OCI-LY7 (cell line): ENCODE results near the gene MAP3K2. TPM values are rescaled to one million over a fixed set of nuclear protein-coding genes. Genes with fewer than 3 reads are reported as not detected.

Experiments used
- BruUV-seq: library from RNA; stranded (reverse); fragments of 400-500 nt; replicated peaks from 2 replicates; lab custom pipeline; 2021; lab: Mats Ljungman, UMichigan
- CTCF ChIA-PET: fragments of 300-600 bp; sonication (Branson Sonifier 250); formaldehyde crosslinking; loops from one replicate; lab custom pipeline; 2022; ENCODE audit warnings: antibody characterized with exemption; ENCODE audit not compliant: unreplicated experiment; lab: Charles Lee
- POLR2A ChIA-PET: fragments of 300-600 bp; sonication (Branson Sonifier 250); formaldehyde crosslinking; loops from one replicate; lab custom pipeline; 2022; ENCODE audit warnings: antibody characterized with exemption; lab: Charles Lee
- DNase-seq: peaks from one replicate; pipeline ENCODE4 v3.0.0-alpha.2; 2015; ENCODE audit warnings: low spot score
- H2AFZ ChIP-seq: fragments of 200-600 bp; sonication (generic), shearing (Covaris generic); 2 replicates; pipeline ENCODE4 v1.6.1; 2014; ENCODE audit warnings: mild to moderate bottlenecking, antibody characterized with exemption, low read length, moderate library complexity
- H3K27ac ChIP-seq: fragments of 200-600 bp; sonication (generic); 2 replicates; pipeline ENCODE4 v1.5.1; 2014; ENCODE audit warnings: mixed run types, low read depth, mild to moderate bottlenecking, moderate library complexity, low read length, inconsistent platforms; ENCODE audit not compliant: poor library complexity, severe bottlenecking
- H3K36me3 ChIP-seq: fragments of 200-600 bp; sonication (generic); 2 replicates; pipeline ENCODE4 v1.6.1; 2014; ENCODE audit warnings: mild to moderate bottlenecking, antibody characterized with exemption, low read length, moderate library complexity, mixed read lengths; ENCODE audit not compliant: insufficient read depth
- H3K4me1 ChIP-seq: fragments of 200-600 bp; sonication (generic); 2 replicates; pipeline ENCODE4 v1.5.1; 2014; ENCODE audit warnings: mild to moderate bottlenecking, low read length; ENCODE audit not compliant: insufficient read depth, poor library complexity, severe bottlenecking
- H3K4me2 ChIP-seq: fragments of 200-600 bp; sonication (generic); 2 replicates; pipeline ENCODE4 v1.6.1; 2014; ENCODE audit warnings: mild to moderate bottlenecking, low read length
- H3K4me3 ChIP-seq: fragments of 200-600 bp; sonication (generic); 2 replicates; pipeline ENCODE4 v1.5.1; 2014; ENCODE audit warnings: mild to moderate bottlenecking, low read depth, low read length; ENCODE audit not compliant: poor library complexity, severe bottlenecking
- H3K79me2 ChIP-seq: fragments of 200-600 bp; sonication (generic); 2 replicates; pipeline ENCODE4 v1.6.1; 2016; ENCODE audit warnings: low read depth, mild to moderate bottlenecking, low read length, moderate library complexity, mixed read lengths; ENCODE audit not compliant: insufficient read depth
- H3K9me2 ChIP-seq: fragments of 200-600 bp; sonication (generic); 2 replicates; pipeline ENCODE4 v1.6.1; 2016; ENCODE audit warnings: mild to moderate bottlenecking, low read length, mixed read lengths; ENCODE audit not compliant: insufficient read depth
- H3K9me3 ChIP-seq: fragments of 200-600 bp; sonication (generic); 2 replicates; pipeline ENCODE4 v1.6.1; 2014; ENCODE audit warnings: mild to moderate bottlenecking, mixed run types, low read length, mixed read lengths
- H4K20me1 ChIP-seq: fragments of 200-600 bp; sonication (generic); 2 replicates; pipeline ENCODE4 v1.6.1; 2014; ENCODE audit warnings: mild to moderate bottlenecking, antibody characterized with exemption, low read length, moderate library complexity, mixed read lengths; ENCODE audit not compliant: insufficient read depth
- EZH2phosphoT487 ChIP-seq: fragments of 200-600 bp; sonication (generic); IDR thresholded peaks from 2 replicates; pipeline ENCODE4 v1.6.1; 2018; ENCODE audit warnings: low read depth, borderline replicate concordance, mild to moderate bottlenecking, mixed run types, antibody characterized with exemption, low read length, moderate library complexity, mixed read lengths
- intact Hi-C: fragments of 100-400 bp; cut with micrococcal nuclease; formaldehyde crosslinking; loops from one replicate; pipeline ENCODE4 v1.10.0; 2022; ENCODE audit not compliant: unreplicated experiment
- total RNA-seq, 2 experiments: library from RNA; depleted of rRNA in 1 of 2; stranded (reverse); fragments of >200 nt in 1 of 2; shearing (Covaris generic) in 1 of 2; gene quantifications; 2 replicates each; pipeline ENCODE4 v1.2.3, GENCODE V29; 2014 to 2022
- TF ChIP-seq, protein P1 (sequence below): fragments of 200-600 bp; sonication (generic); conservative IDR thresholded peaks from 2 replicates; pipeline ENCODE4 v1.5.1; 2014; ENCODE audit warnings: mild to moderate bottlenecking, antibody characterized with exemption, low read length, moderate library complexity, mixed read lengths

Gene MAP3K2
- total RNA-seq, 2 experiments from 2014 or later = 33.2 to 52.5 TPM

DNA sequence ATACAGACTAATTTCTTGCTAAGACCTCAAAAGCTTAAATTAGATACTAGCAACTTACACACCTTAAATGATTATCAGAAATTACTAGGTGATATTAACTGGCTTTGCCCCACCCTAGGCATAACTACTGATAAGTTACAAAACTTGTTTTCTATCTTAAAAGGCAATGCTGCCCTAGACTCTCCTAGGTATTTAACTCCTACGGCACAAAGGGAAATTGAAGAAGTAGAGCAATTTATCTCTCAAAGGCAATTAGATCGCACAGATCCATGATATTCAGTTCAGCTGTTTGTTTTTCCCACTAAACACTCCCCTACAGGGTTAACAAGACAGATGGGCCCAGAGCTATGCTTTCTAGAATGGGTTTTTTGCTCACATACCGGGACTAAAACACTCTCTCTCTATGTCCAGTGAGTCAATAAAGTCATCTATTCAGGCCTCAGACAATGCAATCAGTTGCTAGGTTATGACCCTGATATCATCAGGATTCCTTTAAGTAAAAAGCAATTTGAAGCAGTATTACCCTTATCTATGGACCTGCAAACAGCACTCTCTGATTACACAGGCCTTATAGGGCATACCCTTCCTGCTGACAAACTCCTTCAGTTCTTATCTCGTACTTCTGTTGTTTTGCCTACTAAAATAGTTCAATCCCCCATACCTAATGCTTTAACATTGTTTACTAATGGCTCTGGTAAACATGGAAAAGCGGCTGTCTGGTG is 14.3 kb downstream of the MAP3K2 start:
- peaks cover 96% of the 10 kb centered on the region for H3K79me2 ChIP-seq
- ChIA-PET POLR2A (no interaction called here), CTCF (no interaction called here)
- no peaks in the 10 kb centered on the region for H3K9me2 ChIP-seq
- no peak overlapping the region for H3K27ac ChIP-seq
- H3K36me3 ChIP-seq = peaks cover 43% of the 10 kb centered on the region
- TF ChIP-seq, protein P1, sequence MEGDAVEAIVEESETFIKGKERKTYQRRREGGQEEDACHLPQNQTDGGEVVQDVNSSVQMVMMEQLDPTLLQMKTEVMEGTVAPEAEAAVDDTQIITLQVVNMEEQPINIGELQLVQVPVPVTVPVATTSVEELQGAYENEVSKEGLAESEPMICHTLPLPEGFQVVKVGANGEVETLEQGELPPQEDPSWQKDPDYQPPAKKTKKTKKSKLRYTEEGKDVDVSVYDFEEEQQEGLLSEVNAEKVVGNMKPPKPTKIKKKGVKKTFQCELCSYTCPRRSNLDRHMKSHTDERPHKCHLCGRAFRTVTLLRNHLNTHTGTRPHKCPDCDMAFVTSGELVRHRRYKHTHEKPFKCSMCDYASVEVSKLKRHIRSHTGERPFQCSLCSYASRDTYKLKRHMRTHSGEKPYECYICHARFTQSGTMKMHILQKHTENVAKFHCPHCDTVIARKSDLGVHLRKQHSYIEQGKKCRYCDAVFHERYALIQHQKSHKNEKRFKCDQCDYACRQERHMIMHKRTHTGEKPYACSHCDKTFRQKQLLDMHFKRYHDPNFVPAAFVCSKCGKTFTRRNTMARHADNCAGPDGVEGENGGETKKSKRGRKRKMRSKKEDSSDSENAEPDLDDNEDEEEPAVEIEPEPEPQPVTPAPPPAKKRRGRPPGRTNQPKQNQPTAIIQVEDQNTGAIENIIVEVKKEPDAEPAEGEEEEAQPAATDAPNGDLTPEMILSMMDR = no peak
- TF ChIP-seq EZH2phosphoT487 = no peak
- no peak overlapping the region for H3K4me2 ChIP-seq
- H3K4me1 ChIP-seq = no peaks in the 10 kb centered on the region
- intact Hi-C loops = no loop called here
- no peak overlapping the region for H3K4me3 ChIP-seq
- no TSS peak for BruUV-seq
- H4K20me1 ChIP-seq = no peaks in the 10 kb centered on the region
- H3K9me3 ChIP-seq = peaks cover 53% of the 10 kb centered on the region
- no peak overlapping the region for H2AFZ ChIP-seq
- DNase-seq = no peak

DNA sequence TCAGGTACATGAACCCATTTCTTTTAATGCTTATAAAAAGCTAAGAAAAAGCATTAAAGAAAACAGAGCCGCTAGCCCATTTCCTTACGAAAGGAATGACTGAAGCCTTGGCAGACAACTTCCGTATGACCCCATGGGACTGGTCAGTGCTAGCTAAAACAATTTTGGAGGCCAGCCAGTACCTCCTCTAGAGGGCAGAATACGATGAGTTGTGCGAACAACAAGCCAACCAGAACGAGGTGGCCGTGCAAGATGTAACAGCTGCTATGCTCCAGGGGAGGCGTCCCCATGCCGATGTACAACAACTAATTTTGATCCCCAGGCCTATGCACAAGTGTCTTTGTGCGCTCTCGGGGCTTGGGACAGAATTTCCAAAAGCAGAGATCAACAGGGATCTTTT is 16.7 kb downstream of the MAP3K2 start:
- CTCF ChIA-PET = no interaction called here
- TF ChIP-seq EZH2phosphoT487 = no peak
- TF ChIP-seq, protein P1 = 0 out of 2 replicates have a peak, but pooled peaks have one; percentile 13
- Histone ChIP-seq H2AFZ (no peak overlapping the region), H4K20me1 (no peaks in the 10 kb centered on the region), H3K4me3 (no peak overlapping the region), H3K4me1 (no peaks in the 10 kb centered on the region), H3K27ac (no peak overlapping the region), H3K79me2 (peaks cover 93% of the 10 kb centered on the region), H3K4me2 (no peak overlapping the region), H3K9me2 (no peaks in the 10 kb centered on the region), H3K9me3 (peaks cover 34% of the 10 kb centered on the region), H3K36me3 (peaks cover 24% of the 10 kb centered on the region)
- no TSS peak for BruUV-seq
- DNase-seq = no peak
- POLR2A ChIA-PET = no interaction called here
- intact Hi-C loops = no loop called here

DNA sequence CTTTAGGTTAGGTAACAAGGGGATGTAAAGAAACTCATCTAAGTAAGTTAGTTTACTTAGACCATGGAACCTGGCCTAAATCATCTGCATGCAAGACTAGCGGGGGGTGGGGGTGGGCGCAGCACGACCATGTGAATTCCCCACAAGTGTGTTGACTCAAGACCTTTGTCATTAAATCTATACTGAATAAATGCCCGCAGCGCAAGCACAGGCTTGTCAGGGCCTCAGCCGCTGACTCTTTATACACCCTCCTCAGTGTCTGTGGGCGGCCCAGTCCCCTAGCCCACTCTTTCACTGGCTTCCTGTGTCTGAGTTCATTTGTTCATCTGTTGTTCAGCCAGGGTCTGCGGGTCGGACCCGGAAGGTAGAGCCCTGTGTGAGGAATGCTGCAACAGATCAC is 17.8 kb downstream of the MAP3K2 start:
- peaks cover 18% of the 10 kb centered on the region for H3K36me3 ChIP-seq
- no peak overlapping the region for H2AFZ ChIP-seq
- no peak overlapping the region for H3K4me3 ChIP-seq
- ChIA-PET CTCF (no interaction called here), POLR2A (no interaction called here)
- no peak for TF ChIP-seq EZH2phosphoT487
- TF ChIP-seq, protein P1 = no peak
- H3K27ac ChIP-seq = no peak overlapping the region
- no peak overlapping the region for H3K4me2 ChIP-seq
- H4K20me1 ChIP-seq = 0 out of 2 replicates have a peak, but pooled peaks cover 7% of the 10 kb centered on the region
- peaks cover 93% of the 10 kb centered on the region for H3K79me2 ChIP-seq
- no peak for DNase-seq
- H3K9me2 ChIP-seq = no peaks in the 10 kb centered on the region
- intact Hi-C loops = no loop called here
- H3K9me3 ChIP-seq = peaks cover 28% of the 10 kb centered on the region; the same call in 1 of the 2 replicates
- no TSS peak for BruUV-seq
- H3K4me1 ChIP-seq = no peaks in the 10 kb centered on the region
